Upper lobe of right lung (tissue), 1 donor: ENCODE data around the gene FBN1. TPM values are rescaled to one million over a fixed set of nuclear protein-coding genes. Genes with fewer than 3 reads are reported as not detected.

Experiments
- ATAC-seq: fragments of 200-7000 bp; cut with Tn5 transposase; one replicate; pipeline ENCODE4 v1.9.1; 2020; ENCODE audit warnings: mild to moderate bottlenecking, moderate library complexity
- DNase-seq: peaks from one replicate; pipeline ENCODE4 v3.0.0-alpha.2; 2020
- H3K27ac ChIP-seq: fragments of 200-600 bp; one replicate; pipeline ENCODE4 v1.8.0; 2022
- H3K27me3 ChIP-seq: fragments of 200-600 bp; one replicate; pipeline ENCODE4 v1.8.0; 2022; ENCODE audit warnings: mild to moderate bottlenecking
- H3K36me3 ChIP-seq: fragments of 200-600 bp; one replicate; pipeline ENCODE4 v1.8.0; 2022
- H3K4me1 ChIP-seq: fragments of 200-600 bp; one replicate; pipeline ENCODE4 v1.8.0; 2022
- H3K4me3 ChIP-seq: fragments of 200-600 bp; one replicate; pipeline ENCODE4 v1.8.0; 2022; ENCODE audit warnings: mild to moderate bottlenecking
- H3K9me3 ChIP-seq: fragments of 200-600 bp; one replicate; pipeline ENCODE4 v1.8.0; 2022
- CTCF ChIP-seq: fragments of 200-600 bp; IDR thresholded peaks from one replicate; pipeline ENCODE4 v1.8.0; 2022; ENCODE audit warnings: antibody characterized with exemption
- intact Hi-C: fragments of 100-400 bp; cut with DNase I; formaldehyde crosslinking; loops from one replicate; pipeline ENCODE4 v1.11.0; 2022
- total RNA-seq: library from RNA; stranded (reverse); fragmentation: NEBNext Ultra II Directional; extraction: Animal tissue kit (Norgen Biotek cat#: 25700); gene quantifications from one replicate; pipeline ENCODE4 v1.2.1, GENCODE V29; 2021
- donor health status: DM: no; HTN: yes; CAD: no; lungs with severe emphysema.

Gene FBN1
- total RNA-seq, 1 donor from 2014 or later: 46.9 TPM

GRCh38 chr15:48414015-48414414, 231.5 kb downstream of the FBN1 start:
- H3K27ac ChIP-seq: no peak overlapping the region
- ATAC-seq: no peak
- intact Hi-C loops: no loop called here

GRCh38 chr15:48413304-48413703, 232.2 kb downstream of the FBN1 start:
- TF ChIP-seq CTCF: no peak
- Histone ChIP-seq H3K4me3 (no peak overlapping the region), H3K4me1 (peaks cover 8% of the 10 kb centered on the region), H3K27ac (no peak overlapping the region), H3K9me3 (no peaks in the 10 kb centered on the region), H3K27me3 (no peaks in the 10 kb centered on the region), H3K36me3 (no peaks in the 10 kb centered on the region)
- DNase-seq: no peak
- intact Hi-C loops: no loop called here
- ATAC-seq: peak; percentile 39

More at GRCh38 chr15:48414015-48414414, 231.5 kb downstream of the FBN1 start:
- peaks cover 14% of the 10 kb centered on the region for H3K4me1 ChIP-seq
- no peak for DNase-seq
- no peak overlapping the region for H3K4me3 ChIP-seq
- H3K9me3 ChIP-seq: no peaks in the 10 kb centered on the region
- no peak for TF ChIP-seq CTCF
- H3K27me3 ChIP-seq: no peaks in the 10 kb centered on the region
- H3K36me3 ChIP-seq: no peaks in the 10 kb centered on the region

- H3K9me3 ChIP-seq: no peaks in the 10 kb centered on the region
- no peaks in the 10 kb centered on the region for H3K36me3 ChIP-seq
- ATAC-seq (peak; percentile 35), DNase-seq (no peak)
- no peak overlapping the region for H3K4me3 ChIP-seq
- no peak for TF ChIP-seq CTCF
- no peaks in the 10 kb centered on the region for H3K27me3 ChIP-seq
- intact Hi-C loops: no loop called here
- H3K4me1 ChIP-seq: peaks cover 4% of the 10 kb centered on the region
- H3K27ac ChIP-seq: no peak overlapping the region
These were observed 233.4 kb downstream of the FBN1 start for GRCh38 chr15:48411971-48412591.

GRCh38 chr15:48409623-48410022, 235.9 kb downstream of the FBN1 start:
- Histone ChIP-seq H3K27me3 (no peaks in the 10 kb centered on the region), H3K27ac (no peak overlapping the region), H3K36me3 (no peaks in the 10 kb centered on the region), H3K4me3 (no peak overlapping the region), H3K9me3 (no peaks in the 10 kb centered on the region), H3K4me1 (peaks cover 4% of the 10 kb centered on the region)
- TF ChIP-seq CTCF: no peak
- ATAC-seq (no peak), DNase-seq (no peak)
- intact Hi-C loops: no loop called here

- H3K27me3 ChIP-seq: no peaks in the 10 kb centered on the region
- no peaks in the 10 kb centered on the region for H3K9me3 ChIP-seq
- ATAC-seq (no peak), DNase-seq (no peak)
- no peak for TF ChIP-seq CTCF
- H3K4me3 ChIP-seq: no peak overlapping the region
- H3K36me3 ChIP-seq: no peaks in the 10 kb centered on the region
- H3K4me1 ChIP-seq: peaks cover 4% of the 10 kb centered on the region
- intact Hi-C loops: no loop called here
- H3K27ac ChIP-seq: no peak overlapping the region
These were observed 237.2 kb downstream of the FBN1 start for GRCh38 chr15:48408327-48408726.

- H3K36me3 ChIP-seq: no peaks in the 10 kb centered on the region
- intact Hi-C loops: no loop called here
- DNase-seq: no peak
- ATAC-seq: no peak
- no peak overlapping the region for H3K27ac ChIP-seq
- H3K4me3 ChIP-seq: no peak overlapping the region
- no peak for TF ChIP-seq CTCF
- no peaks in the 10 kb centered on the region for H3K9me3 ChIP-seq
- peaks cover 4% of the 10 kb centered on the region for H3K4me1 ChIP-seq
- H3K27me3 ChIP-seq: no peaks in the 10 kb centered on the region
These were observed 237.9 kb downstream of the FBN1 start for GRCh38 chr15:48407646-48408045.
